Stimulated activated naive CD8-positive, alpha-beta T cell treated with anti-CD3 and anti-CD28 coated beads, Interleukin-15, Interleukin-2, amounts not matched to agents 100 ng/mL and 50 ng/mL, for 24 hours (primary cell): ENCODE measurements around the gene NAT9.
A peak's percentile ranks its signal among the peaks of the same experiment; 100 is the strongest.

Experiments
- H3K27ac Mint-ChIP-seq: one replicate; pipeline ENCODE4 v1.8.0; 2021; ENCODE audit warnings: mild to moderate bottlenecking, mixed read lengths
- H3K27me3 Mint-ChIP-seq: one replicate; pipeline ENCODE4 v1.8.0; 2021; ENCODE audit warnings: mixed read lengths
- H3K36me3 Mint-ChIP-seq: one replicate; pipeline ENCODE4 v1.8.0; 2021; ENCODE audit warnings: low read depth, mixed read lengths
- H3K4me1 Mint-ChIP-seq: one replicate; pipeline ENCODE4 v1.8.0; 2021; ENCODE audit warnings: low read depth, mixed read lengths
- H3K4me3 Mint-ChIP-seq: one replicate; pipeline ENCODE4 v1.8.0; 2021; ENCODE audit warnings: mild to moderate bottlenecking, mixed read lengths
- H3K9me3 Mint-ChIP-seq: one replicate; pipeline ENCODE4 v1.8.0; 2021; ENCODE audit warnings: mixed read lengths

Gene NAT9

GRCh38 chr17:74796211-74796610 is 20.1 kb upstream of the NAT9 start:
- H3K9me3 Mint-ChIP-seq = no peaks in the 10 kb centered on the region
- no peaks in the 10 kb centered on the region for H3K27me3 Mint-ChIP-seq
- H3K36me3 Mint-ChIP-seq = peaks cover 25% of the 10 kb centered on the region
- H3K27ac Mint-ChIP-seq = no peak overlapping the region
- no peaks in the 10 kb centered on the region for H3K4me1 Mint-ChIP-seq
- H3K4me3 Mint-ChIP-seq = no peak overlapping the region

- Mint-ChIP-seq H3K27ac (no peak overlapping the region), H3K27me3 (no peaks in the 10 kb centered on the region), H3K36me3 (peaks cover 24% of the 10 kb centered on the region), H3K9me3 (no peaks in the 10 kb centered on the region), H3K4me3 (no peak overlapping the region), H3K4me1 (peaks cover 5% of the 10 kb centered on the region)
Observed at GRCh38 chr17:74795327-74796020, 19.3 kb upstream of the NAT9 start.

GRCh38 chr17:74792586-74793105 is 16.5 kb upstream of the NAT9 start:
- peaks cover 7% of the 10 kb centered on the region for H3K4me1 Mint-ChIP-seq
- no peaks in the 10 kb centered on the region for H3K27me3 Mint-ChIP-seq
- no peak overlapping the region for H3K4me3 Mint-ChIP-seq
- no peak overlapping the region for H3K27ac Mint-ChIP-seq
- peaks cover 37% of the 10 kb centered on the region for H3K36me3 Mint-ChIP-seq
- H3K9me3 Mint-ChIP-seq = no peaks in the 10 kb centered on the region

- H3K27ac Mint-ChIP-seq = no peak overlapping the region
- peaks cover 31% of the 10 kb centered on the region for H3K36me3 Mint-ChIP-seq
- no peak overlapping the region for H3K4me3 Mint-ChIP-seq
Observed at GRCh38 chr17:74790161-74791058, 14.3 kb upstream of the NAT9 start.

GRCh38 chr17:74786431-74787055 is 10.4 kb upstream of the NAT9 start:
- Mint-ChIP-seq H3K4me1 (peaks cover 40% of the 10 kb centered on the region), H3K36me3 (peaks cover 30% of the 10 kb centered on the region), H3K4me3 (no peak overlapping the region), H3K9me3 (no peaks in the 10 kb centered on the region), H3K27me3 (no peaks in the 10 kb centered on the region), H3K27ac (peak overlapping the region; percentile 65)

More at GRCh38 chr17:74790161-74791058, 14.3 kb upstream of the NAT9 start:
- peaks cover 20% of the 10 kb centered on the region for H3K4me1 Mint-ChIP-seq
- no peaks in the 10 kb centered on the region for H3K9me3 Mint-ChIP-seq
- H3K27me3 Mint-ChIP-seq = no peaks in the 10 kb centered on the region

GRCh38 chr17:74785981-74786360 is 9.8 kb upstream of the NAT9 start:
- H3K9me3 Mint-ChIP-seq = no peaks in the 10 kb centered on the region
- H3K27me3 Mint-ChIP-seq = no peaks in the 10 kb centered on the region
- no peak overlapping the region for H3K27ac Mint-ChIP-seq
- H3K36me3 Mint-ChIP-seq = peaks cover 30% of the 10 kb centered on the region
- peaks cover 45% of the 10 kb centered on the region for H3K4me1 Mint-ChIP-seq
- no peak overlapping the region for H3K4me3 Mint-ChIP-seq

- H3K27me3 Mint-ChIP-seq = no peaks in the 10 kb centered on the region
- H3K4me1 Mint-ChIP-seq = peaks cover 45% of the 10 kb centered on the region
- peaks cover 26% of the 10 kb centered on the region for H3K36me3 Mint-ChIP-seq
- H3K4me3 Mint-ChIP-seq = no peak overlapping the region
- H3K27ac Mint-ChIP-seq = peak overlapping the region; percentile 26
- no peaks in the 10 kb centered on the region for H3K9me3 Mint-ChIP-seq
Observed at GRCh38 chr17:74785096-74785980, 9.2 kb upstream of the NAT9 start.

GRCh38 chr17:74784125-74784810 is 8.1 kb upstream of the NAT9 start:
- Mint-ChIP-seq H3K27ac (peak overlapping the region; percentile 3), H3K27me3 (no peaks in the 10 kb centered on the region)

GRCh38 chr17:74782571-74782970 is 6.4 kb upstream of the NAT9 start:
- Mint-ChIP-seq H3K36me3 (peaks cover 9% of the 10 kb centered on the region), H3K4me3 (no peak overlapping the region), H3K4me1 (peaks cover 71% of the 10 kb centered on the region), H3K27ac (no peak overlapping the region), H3K9me3 (no peaks in the 10 kb centered on the region), H3K27me3 (no peaks in the 10 kb centered on the region)

More at GRCh38 chr17:74784125-74784810, 8.1 kb upstream of the NAT9 start:
- H3K4me3 Mint-ChIP-seq = no peak overlapping the region
- H3K9me3 Mint-ChIP-seq = no peaks in the 10 kb centered on the region
- H3K36me3 Mint-ChIP-seq = peaks cover 20% of the 10 kb centered on the region
- H3K4me1 Mint-ChIP-seq = peaks cover 56% of the 10 kb centered on the region

- Mint-ChIP-seq H3K9me3 (no peaks in the 10 kb centered on the region), H3K27ac (peak overlapping the region; percentile 96), H3K4me3 (peak overlapping the region; percentile 77), H3K36me3 (peaks cover 6% of the 10 kb centered on the region), H3K27me3 (no peaks in the 10 kb centered on the region), H3K4me1 (peaks cover 75% of the 10 kb centered on the region)
Observed at GRCh38 chr17:74780443-74781238, 4.5 kb upstream of the NAT9 start.

- Mint-ChIP-seq H3K9me3 (no peaks in the 10 kb centered on the region), H3K27ac (peak overlapping the region; percentile 96), H3K4me1 (peaks cover 74% of the 10 kb centered on the region), H3K36me3 (peaks cover 10% of the 10 kb centered on the region), H3K4me3 (peak overlapping the region; percentile 77), H3K27me3 (no peaks in the 10 kb centered on the region)
Observed at GRCh38 chr17:74779948-74780400, 3.8 kb upstream of the NAT9 start.

GRCh38 chr17:74779501-74779900 is 3.4 kb upstream of the NAT9 start:
- Mint-ChIP-seq H3K27me3 (no peaks in the 10 kb centered on the region), H3K4me3 (peak overlapping the region; percentile 77), H3K36me3 (peaks cover 10% of the 10 kb centered on the region), H3K9me3 (no peaks in the 10 kb centered on the region), H3K27ac (peak overlapping the region; percentile 96), H3K4me1 (peaks cover 69% of the 10 kb centered on the region)

- H3K4me3 Mint-ChIP-seq = peak overlapping the region; percentile 47
Observed at GRCh38 chr17:74778960-74779359, 2.8 kb upstream of the NAT9 start.

More at GRCh38 chr17:74778960-74779359, 2.8 kb upstream of the NAT9 start:
- Mint-ChIP-seq H3K27me3 (no peaks in the 10 kb centered on the region), H3K36me3 (peaks cover 13% of the 10 kb centered on the region), H3K27ac (peak overlapping the region; percentile 76), H3K4me1 (peaks cover 69% of the 10 kb centered on the region), H3K9me3 (no peaks in the 10 kb centered on the region)
